ENCODE data around the gene PRKAB1.

The PRKAB1 gene

GRCh38 chr12:119686355-119686754 lies 18.4 kb downstream of the PRKAB1 start:
- no peak for ATAC-seq
- Mint-ChIP-seq H3K27me3 (no peaks in the 10 kb centered on the region), H3K27ac (no peak overlapping the region), H3K36me3 (peaks cover 20% of the 10 kb centered on the region), H3K4me3 (no peak overlapping the region), H3K4me1 (peaks cover 53% of the 10 kb centered on the region), H3K9me3 (peaks cover 3% of the 10 kb centered on the region)

- Mint-ChIP-seq H3K36me3 (peaks cover 20% of the 10 kb centered on the region), H3K27me3 (no peaks in the 10 kb centered on the region), H3K9me3 (peaks cover 3% of the 10 kb centered on the region), H3K4me1 (peaks cover 49% of the 10 kb centered on the region), H3K4me3 (no peak overlapping the region), H3K27ac (no peak overlapping the region)
- no peak for ATAC-seq
Measured at GRCh38 chr12:119686776-119687175, 18.8 kb downstream of the PRKAB1 start.

GRCh38 chr12:119687406-119687805 lies 19.5 kb downstream of the PRKAB1 start:
- H3K4me1 Mint-ChIP-seq, result peaks cover 42% of the 10 kb centered on the region
- H3K27me3 Mint-ChIP-seq, result no peaks in the 10 kb centered on the region
- peaks cover 3% of the 10 kb centered on the region for H3K9me3 Mint-ChIP-seq
- H3K4me3 Mint-ChIP-seq, result peak overlapping the region; percentile 51
- no peak for ATAC-seq
- peak overlapping the region; percentile 64 for H3K27ac Mint-ChIP-seq
- peaks cover 20% of the 10 kb centered on the region for H3K36me3 Mint-ChIP-seq

- Mint-ChIP-seq H3K27ac (peak overlapping the region; percentile 64), H3K4me3 (no peak overlapping the region)
- no peak for ATAC-seq
Measured at GRCh38 chr12:119687879-119688278, 19.9 kb downstream of the PRKAB1 start.

GRCh38 chr12:119689935-119690500 lies 22.1 kb downstream of the PRKAB1 start:
- Mint-ChIP-seq H3K4me1 (peaks cover 27% of the 10 kb centered on the region), H3K27me3 (no peaks in the 10 kb centered on the region), H3K27ac (no peak overlapping the region), H3K36me3 (peaks cover 14% of the 10 kb centered on the region), H3K9me3 (peaks cover 3% of the 10 kb centered on the region), H3K4me3 (no peak overlapping the region)
- no peak for ATAC-seq

More at GRCh38 chr12:119687879-119688278, 19.9 kb downstream of the PRKAB1 start:
- peaks cover 20% of the 10 kb centered on the region for H3K36me3 Mint-ChIP-seq
- peaks cover 3% of the 10 kb centered on the region for H3K9me3 Mint-ChIP-seq
- H3K4me1 Mint-ChIP-seq, result peaks cover 38% of the 10 kb centered on the region
- no peaks in the 10 kb centered on the region for H3K27me3 Mint-ChIP-seq

GRCh38 chr12:119691202-119691810 lies 23.4 kb downstream of the PRKAB1 start:
- ATAC-seq, result no peak

GRCh38 chr12:119692410-119692809 lies 24.5 kb downstream of the PRKAB1 start:
- peaks cover 2% of the 10 kb centered on the region for H3K36me3 Mint-ChIP-seq
- ATAC-seq, result no peak
- peaks cover 7% of the 10 kb centered on the region for H3K4me1 Mint-ChIP-seq
- H3K4me3 Mint-ChIP-seq, result no peak overlapping the region
- H3K27ac Mint-ChIP-seq, result no peak overlapping the region
- H3K27me3 Mint-ChIP-seq, result no peaks in the 10 kb centered on the region
- no peaks in the 10 kb centered on the region for H3K9me3 Mint-ChIP-seq

More at GRCh38 chr12:119691202-119691810, 23.4 kb downstream of the PRKAB1 start:
- Mint-ChIP-seq H3K4me3 (no peak overlapping the region), H3K36me3 (peaks cover 13% of the 10 kb centered on the region), H3K4me1 (peaks cover 18% of the 10 kb centered on the region), H3K9me3 (peaks cover 3% of the 10 kb centered on the region), H3K27me3 (no peaks in the 10 kb centered on the region), H3K27ac (no peak overlapping the region)

- H3K27me3 Mint-ChIP-seq, result no peaks in the 10 kb centered on the region
- ATAC-seq, result no peak
- no peak overlapping the region for H3K27ac Mint-ChIP-seq
- no peak overlapping the region for H3K4me3 Mint-ChIP-seq
- no peaks in the 10 kb centered on the region for H3K9me3 Mint-ChIP-seq
- H3K4me1 Mint-ChIP-seq, result peaks cover 1% of the 10 kb centered on the region
- no peaks in the 10 kb centered on the region for H3K36me3 Mint-ChIP-seq
Measured at GRCh38 chr12:119692997-119693396, 25.1 kb downstream of the PRKAB1 start.

- no peak overlapping the region for H3K27ac Mint-ChIP-seq
Measured at GRCh38 chr12:119693511-119693910, 25.6 kb downstream of the PRKAB1 start.

GRCh38 chr12:119694111-119694510 lies 26.2 kb downstream of the PRKAB1 start:
- Mint-ChIP-seq H3K4me1 (no peaks in the 10 kb centered on the region), H3K27ac (no peak overlapping the region), H3K9me3 (no peaks in the 10 kb centered on the region), H3K27me3 (no peaks in the 10 kb centered on the region), H3K4me3 (no peak overlapping the region), H3K36me3 (no peaks in the 10 kb centered on the region)
- ATAC-seq, result no peak

More at GRCh38 chr12:119693511-119693910, 25.6 kb downstream of the PRKAB1 start:
- Mint-ChIP-seq H3K4me1 (no peaks in the 10 kb centered on the region), H3K36me3 (no peaks in the 10 kb centered on the region), H3K27me3 (no peaks in the 10 kb centered on the region), H3K4me3 (no peak overlapping the region), H3K9me3 (no peaks in the 10 kb centered on the region)
- ATAC-seq, result no peak

GRCh38 chr12:119695034-119695433 lies 27.1 kb downstream of the PRKAB1 start:
- Mint-ChIP-seq H3K27me3 (no peaks in the 10 kb centered on the region), H3K36me3 (no peaks in the 10 kb centered on the region), H3K4me1 (no peaks in the 10 kb centered on the region), H3K27ac (no peak overlapping the region), H3K9me3 (no peaks in the 10 kb centered on the region), H3K4me3 (no peak overlapping the region)
- ATAC-seq, result no peak

GRCh38 chr12:119696943-119697342 lies 29.0 kb downstream of the PRKAB1 start:
- H3K27ac Mint-ChIP-seq, result no peak overlapping the region
- ATAC-seq, result no peak
- no peaks in the 10 kb centered on the region for H3K4me1 Mint-ChIP-seq
- H3K36me3 Mint-ChIP-seq, result peaks cover 9% of the 10 kb centered on the region
- no peak overlapping the region for H3K4me3 Mint-ChIP-seq
- H3K9me3 Mint-ChIP-seq, result no peaks in the 10 kb centered on the region
- no peaks in the 10 kb centered on the region for H3K27me3 Mint-ChIP-seq

GRCh38 chr12:119699199-119699760 lies 31.3 kb downstream of the PRKAB1 start:
- H3K4me1 Mint-ChIP-seq, result no peaks in the 10 kb centered on the region
- H3K27ac Mint-ChIP-seq, result no peak overlapping the region
- ATAC-seq, result no peak
- H3K36me3 Mint-ChIP-seq, result peaks cover 9% of the 10 kb centered on the region
- H3K9me3 Mint-ChIP-seq, result no peaks in the 10 kb centered on the region
- H3K4me3 Mint-ChIP-seq, result no peak overlapping the region
- no peaks in the 10 kb centered on the region for H3K27me3 Mint-ChIP-seq

- Mint-ChIP-seq H3K27me3 (no peaks in the 10 kb centered on the region), H3K36me3 (peaks cover 9% of the 10 kb centered on the region), H3K27ac (no peak overlapping the region), H3K9me3 (no peaks in the 10 kb centered on the region), H3K4me3 (no peak overlapping the region), H3K4me1 (no peaks in the 10 kb centered on the region)
- no peak for ATAC-seq
Measured at GRCh38 chr12:119700078-119700477, 32.1 kb downstream of the PRKAB1 start.

GRCh38 chr12:119704065-119704747 lies 36.3 kb downstream of the PRKAB1 start:
- peaks cover 20% of the 10 kb centered on the region for H3K36me3 Mint-ChIP-seq
- no peaks in the 10 kb centered on the region for H3K9me3 Mint-ChIP-seq
- no peaks in the 10 kb centered on the region for H3K4me1 Mint-ChIP-seq
- no peak overlapping the region for H3K4me3 Mint-ChIP-seq
- no peak for ATAC-seq
- no peak overlapping the region for H3K27ac Mint-ChIP-seq
- no peaks in the 10 kb centered on the region for H3K27me3 Mint-ChIP-seq
